Measurements from ENCODE around the gene EIF5AL1.
"Not testable (repeated sequence)": the region's sequence is repeated elsewhere in the genome, so short reads cannot be mapped to it uniquely, and the experiment has no call there.

The EIF5AL1 gene

GRCh38 chr10:79511891-79512583 is at the start of gene EIF5AL1:
TSS of gene EIF5AL1 (plus strand) at chr10:79512533. CDS start at chr10:79512650, 117 bp downstream.
- not testable (repeated sequence) for H3K36me3 ChIP-seq (replicated peaks; ENCODE audit: low read depth, low read length); H4K20me1 ChIP-seq (ENCODE audit: insufficient read depth, low read length); H3K79me2 ChIP-seq (ENCODE audit: low read length); H3K27ac ChIP-seq (ENCODE audit: low read length); H3K4me3 ChIP-seq (ENCODE audit: low read length); H3K27me3 ChIP-seq (ENCODE audit: low read depth, low read length); H2AFZ ChIP-seq (ENCODE audit: low read depth, low read length); H3K4me1 ChIP-seq (ENCODE audit: low read length); H3K9ac ChIP-seq (ENCODE audit: low read length); H3K4me2 ChIP-seq (ENCODE audit: low read length); H3K9me3 ChIP-seq (ENCODE audit: insufficient read depth, low read length)

GRCh38 chr10:79463578-79464496 is 48.5 kb upstream of the EIF5AL1 start:
- Histone ChIP-seq H3K4me2 (ENCODE audit: low read length) (no peak overlapping the region), H2AFZ (ENCODE audit: low read depth, low read length) (no peak overlapping the region), H3K27me3 (ENCODE audit: low read depth, low read length) (0 out of 2 replicates have a peak, but pooled peaks cover 8% of the 10 kb centered on the region), H3K9ac (ENCODE audit: low read length) (no peak overlapping the region), H3K36me3 (replicated peaks; ENCODE audit: low read depth, low read length) (no peaks in the 10 kb centered on the region), H3K4me1 (ENCODE audit: low read length) (no peaks in the 10 kb centered on the region), H3K4me3 (ENCODE audit: low read length) (no peak overlapping the region), H3K79me2 (ENCODE audit: low read length) (no peaks in the 10 kb centered on the region), H3K27ac (ENCODE audit: low read length) (no peak overlapping the region), H3K9me3 (ENCODE audit: insufficient read depth, low read length) (no peaks in the 10 kb centered on the region), H4K20me1 (ENCODE audit: insufficient read depth, low read length) (no peaks in the 10 kb centered on the region)
- TF ChIP-seq, protein P1, sequence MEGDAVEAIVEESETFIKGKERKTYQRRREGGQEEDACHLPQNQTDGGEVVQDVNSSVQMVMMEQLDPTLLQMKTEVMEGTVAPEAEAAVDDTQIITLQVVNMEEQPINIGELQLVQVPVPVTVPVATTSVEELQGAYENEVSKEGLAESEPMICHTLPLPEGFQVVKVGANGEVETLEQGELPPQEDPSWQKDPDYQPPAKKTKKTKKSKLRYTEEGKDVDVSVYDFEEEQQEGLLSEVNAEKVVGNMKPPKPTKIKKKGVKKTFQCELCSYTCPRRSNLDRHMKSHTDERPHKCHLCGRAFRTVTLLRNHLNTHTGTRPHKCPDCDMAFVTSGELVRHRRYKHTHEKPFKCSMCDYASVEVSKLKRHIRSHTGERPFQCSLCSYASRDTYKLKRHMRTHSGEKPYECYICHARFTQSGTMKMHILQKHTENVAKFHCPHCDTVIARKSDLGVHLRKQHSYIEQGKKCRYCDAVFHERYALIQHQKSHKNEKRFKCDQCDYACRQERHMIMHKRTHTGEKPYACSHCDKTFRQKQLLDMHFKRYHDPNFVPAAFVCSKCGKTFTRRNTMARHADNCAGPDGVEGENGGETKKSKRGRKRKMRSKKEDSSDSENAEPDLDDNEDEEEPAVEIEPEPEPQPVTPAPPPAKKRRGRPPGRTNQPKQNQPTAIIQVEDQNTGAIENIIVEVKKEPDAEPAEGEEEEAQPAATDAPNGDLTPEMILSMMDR (IDR thresholded peaks at IDR 0.05; ENCODE audit: low read depth, low read length) = no peak
- no peak for TF ChIP-seq EZH2phosphoT487 (IDR thresholded peaks at IDR 0.05; ENCODE audit: low read depth)

DNA sequence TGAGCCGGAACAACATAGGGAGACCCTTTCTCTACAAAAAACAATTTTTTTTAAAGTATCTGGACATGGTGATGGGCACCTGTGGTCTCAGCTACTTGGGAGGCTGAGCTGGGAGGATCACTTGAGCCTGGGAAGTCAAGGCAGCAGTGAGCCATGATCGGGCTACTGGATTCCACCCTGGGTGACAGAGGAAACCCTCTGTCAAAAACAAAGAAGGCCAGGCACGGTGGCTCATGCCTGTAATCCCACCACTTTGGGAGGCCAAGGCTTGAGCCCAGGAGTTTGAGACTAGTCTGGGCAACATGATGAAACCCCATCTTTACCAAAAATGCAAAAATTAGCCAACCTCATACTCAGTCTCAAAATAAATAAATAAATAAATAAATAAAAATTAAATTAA is 47.0 kb upstream of the EIF5AL1 start:
- Histone ChIP-seq H3K9me3 (ENCODE audit: insufficient read depth, low read length) (no peaks in the 10 kb centered on the region), H3K4me2 (ENCODE audit: low read length) (no peak overlapping the region), H3K27me3 (ENCODE audit: low read depth, low read length) (0 out of 2 replicates have a peak, but pooled peaks cover 8% of the 10 kb centered on the region), H3K36me3 (replicated peaks; ENCODE audit: low read depth, low read length) (no peaks in the 10 kb centered on the region), H3K79me2 (ENCODE audit: low read length) (no peaks in the 10 kb centered on the region), H3K27ac (ENCODE audit: low read length) (no peak overlapping the region), H3K4me3 (ENCODE audit: low read length) (no peak overlapping the region), H3K4me1 (ENCODE audit: low read length) (no peaks in the 10 kb centered on the region), H3K9ac (ENCODE audit: low read length) (no peak overlapping the region), H2AFZ (ENCODE audit: low read depth, low read length) (no peak overlapping the region), H4K20me1 (ENCODE audit: insufficient read depth, low read length) (no peaks in the 10 kb centered on the region)
- TF ChIP-seq, protein P1 (IDR thresholded peaks at IDR 0.05; ENCODE audit: low read depth, low read length) = no peak
- TF ChIP-seq EZH2phosphoT487 (IDR thresholded peaks at IDR 0.05; ENCODE audit: low read depth) = no peak

DNA sequence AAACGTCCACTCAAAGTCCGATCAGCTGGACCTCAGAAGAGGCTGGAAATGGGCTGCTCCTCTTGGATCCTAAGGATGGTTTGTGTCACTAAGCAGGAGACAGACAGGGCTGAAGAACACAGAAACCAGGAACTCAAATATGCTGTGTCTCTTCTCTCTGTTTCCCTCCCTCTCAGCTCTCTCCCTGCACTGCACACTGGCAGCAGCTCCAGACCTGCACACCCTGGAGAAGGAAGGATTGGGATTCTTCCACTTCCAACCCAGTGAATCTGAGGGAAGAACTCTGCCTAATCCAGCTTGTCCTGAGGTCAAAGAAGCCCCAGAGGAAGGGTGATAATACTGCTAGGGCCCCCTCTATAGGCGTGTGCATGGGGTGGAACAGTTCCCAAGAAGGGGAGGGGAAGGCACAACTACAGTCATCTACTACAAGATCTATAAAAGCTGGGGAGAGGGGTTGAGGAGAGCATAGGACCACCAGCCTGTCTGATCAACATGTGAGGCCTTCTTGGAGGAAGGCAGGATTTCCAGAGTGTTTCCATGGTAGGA is 44.2 kb upstream of the EIF5AL1 start:
- no peaks in the 10 kb centered on the region for H3K79me2 ChIP-seq (ENCODE audit: low read length)
- no peaks in the 10 kb centered on the region for H3K27me3 ChIP-seq (ENCODE audit: low read depth, low read length)
- no peak overlapping the region for H3K27ac ChIP-seq (ENCODE audit: low read length)
- 0 out of 2 replicates have a peak overlapping the region, but pooled peaks have one; percentile 54 for H2AFZ ChIP-seq (ENCODE audit: low read depth, low read length)
- no peak overlapping the region for H3K4me3 ChIP-seq (ENCODE audit: low read length)
- no peaks in the 10 kb centered on the region for H3K9me3 ChIP-seq (ENCODE audit: insufficient read depth, low read length)
- TF ChIP-seq EZH2phosphoT487 (IDR thresholded peaks at IDR 0.05; ENCODE audit: low read depth) = no peak
- TF ChIP-seq, protein P1 (IDR thresholded peaks at IDR 0.05; ENCODE audit: low read depth, low read length) = no peak
- H3K9ac ChIP-seq (ENCODE audit: low read length) = no peak overlapping the region
- no peaks in the 10 kb centered on the region for H4K20me1 ChIP-seq (ENCODE audit: insufficient read depth, low read length)
- H3K4me2 ChIP-seq (ENCODE audit: low read length) = no peak overlapping the region
- no peaks in the 10 kb centered on the region for H3K4me1 ChIP-seq (ENCODE audit: low read length)
- no peaks in the 10 kb centered on the region for H3K36me3 ChIP-seq (replicated peaks; ENCODE audit: low read depth, low read length)

Data from OCI-LY3 (cell line).